Tibial artery (tissue), 4 donors: ENCODE results near the gene TRIM9.

Experiments
- DNase-seq, 2 donors: peaks; one replicate each; pipeline ENCODE4 v3.0.0-alpha.2; 2019
- H3K27ac ChIP-seq, 2 donors: fragments of 200-600 bp; sonication (generic) in 1 of 2; 1 replicate in 1 of 2; 2 replicates in 1 of 2; pipeline ENCODE4 v1.5.1; 2018 to 2019; ENCODE audit warnings: mild to moderate bottlenecking in 1 of 2
- H3K27me3 ChIP-seq, 2 donors: fragments of 200-600 bp; sonication (generic) in 1 of 2; one replicate each; pipeline versions ENCODE4 v1.5.1 to v1.6.0; 2016 to 2019
- H3K36me3 ChIP-seq, 3 donors: fragments of 200-600 bp; sonication (generic) in 2 of 3; one replicate each; pipeline ENCODE4 v1.5.1; 2016 to 2019; ENCODE audit warnings: mild to moderate bottlenecking in 2 of 3
- H3K4me1 ChIP-seq, 4 donors: fragments of 200-600 bp; sonication (generic) in 2 of 4; 1 replicate in 3 of 4; 2 replicates in 1 of 4; pipeline ENCODE4 v1.5.1; 2016 to 2019
- H3K4me3 ChIP-seq, 2 donors: fragments of 200-600 bp; sonication (generic) in 1 of 2; 1 replicate in 1 of 2; 2 replicates in 1 of 2; pipeline ENCODE4 v1.5.1; 2018 to 2019; ENCODE audit warnings: mild to moderate bottlenecking in 2 of 2
- H3K9me3 ChIP-seq, 3 donors: fragments of 200-600 bp; sonication (generic) in 1 of 3; one replicate each; pipeline ENCODE4 v1.5.1; 2016 to 2019
- intact Hi-C: fragments of 100-400 bp; cut with DNase I; formaldehyde crosslinking; loops from one replicate; pipeline ENCODE4 v1.15.0; 2023; ENCODE audit warnings: low total_unique reads
- TF ChIP-seq, protein P1 (sequence below), 2 experiments: fragments of 200-600 bp in 1 of 2; fragments of 450-650 bp in 1 of 2; IDR thresholded peaks; one replicate each; pipeline ENCODE4 v1.5.1; 2017 to 2019; ENCODE audit warnings: antibody characterized with exemption in 2 of 2, mild to moderate bottlenecking in 1 of 2, moderate library complexity in 1 of 2

Gene TRIM9

DNA sequence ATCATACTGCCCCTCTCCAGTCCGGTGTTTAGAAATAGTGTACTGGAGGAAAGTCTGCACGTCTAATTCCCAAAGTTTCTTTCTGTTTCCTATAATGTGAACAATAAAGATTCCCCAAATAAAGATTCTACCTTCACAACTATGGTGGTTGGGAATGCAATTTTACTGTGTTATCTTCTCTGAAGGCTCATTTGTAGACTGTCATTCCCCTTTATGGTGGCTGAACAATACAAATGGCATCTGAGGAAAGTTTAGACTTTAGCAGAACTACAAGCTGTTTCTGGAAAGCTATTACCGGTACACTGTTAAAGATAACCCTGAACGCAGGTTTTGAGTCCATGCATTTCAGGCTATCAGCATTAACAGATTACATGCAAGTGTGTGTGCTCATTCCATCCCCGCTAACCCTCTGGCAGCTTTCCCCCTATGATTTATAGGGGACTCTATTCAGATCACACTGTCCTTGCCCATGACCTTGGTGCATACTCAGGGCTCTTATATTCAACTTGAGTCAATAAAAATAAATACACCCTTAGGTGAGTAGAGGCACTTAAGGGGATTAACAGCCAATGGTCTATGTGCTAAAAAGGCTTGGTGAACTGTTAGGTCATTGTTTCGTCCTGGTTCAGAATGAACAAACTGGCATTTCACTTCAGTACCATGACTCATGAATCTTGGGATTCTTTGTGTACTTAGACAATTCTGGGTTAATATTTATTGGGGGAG, 89.9 kb downstream of the TRIM9 start:
- Histone ChIP-seq H3K27me3 (no peaks in the 10 kb centered on the region), H3K36me3 (no peaks in the 10 kb centered on the region), H3K4me1 (peaks cover 0 to 18% (median 6%) of the 10 kb centered on the region in 4 donors), H3K9me3 (no peaks in the 10 kb centered on the region), H3K4me3 (no peak overlapping the region), H3K27ac (no peak overlapping the region)
- intact Hi-C loops: no loop called here
- DNase-seq: no peak
- TF ChIP-seq, protein P1, sequence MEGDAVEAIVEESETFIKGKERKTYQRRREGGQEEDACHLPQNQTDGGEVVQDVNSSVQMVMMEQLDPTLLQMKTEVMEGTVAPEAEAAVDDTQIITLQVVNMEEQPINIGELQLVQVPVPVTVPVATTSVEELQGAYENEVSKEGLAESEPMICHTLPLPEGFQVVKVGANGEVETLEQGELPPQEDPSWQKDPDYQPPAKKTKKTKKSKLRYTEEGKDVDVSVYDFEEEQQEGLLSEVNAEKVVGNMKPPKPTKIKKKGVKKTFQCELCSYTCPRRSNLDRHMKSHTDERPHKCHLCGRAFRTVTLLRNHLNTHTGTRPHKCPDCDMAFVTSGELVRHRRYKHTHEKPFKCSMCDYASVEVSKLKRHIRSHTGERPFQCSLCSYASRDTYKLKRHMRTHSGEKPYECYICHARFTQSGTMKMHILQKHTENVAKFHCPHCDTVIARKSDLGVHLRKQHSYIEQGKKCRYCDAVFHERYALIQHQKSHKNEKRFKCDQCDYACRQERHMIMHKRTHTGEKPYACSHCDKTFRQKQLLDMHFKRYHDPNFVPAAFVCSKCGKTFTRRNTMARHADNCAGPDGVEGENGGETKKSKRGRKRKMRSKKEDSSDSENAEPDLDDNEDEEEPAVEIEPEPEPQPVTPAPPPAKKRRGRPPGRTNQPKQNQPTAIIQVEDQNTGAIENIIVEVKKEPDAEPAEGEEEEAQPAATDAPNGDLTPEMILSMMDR (IDR thresholded peaks at IDR 0.05): no peak

DNA sequence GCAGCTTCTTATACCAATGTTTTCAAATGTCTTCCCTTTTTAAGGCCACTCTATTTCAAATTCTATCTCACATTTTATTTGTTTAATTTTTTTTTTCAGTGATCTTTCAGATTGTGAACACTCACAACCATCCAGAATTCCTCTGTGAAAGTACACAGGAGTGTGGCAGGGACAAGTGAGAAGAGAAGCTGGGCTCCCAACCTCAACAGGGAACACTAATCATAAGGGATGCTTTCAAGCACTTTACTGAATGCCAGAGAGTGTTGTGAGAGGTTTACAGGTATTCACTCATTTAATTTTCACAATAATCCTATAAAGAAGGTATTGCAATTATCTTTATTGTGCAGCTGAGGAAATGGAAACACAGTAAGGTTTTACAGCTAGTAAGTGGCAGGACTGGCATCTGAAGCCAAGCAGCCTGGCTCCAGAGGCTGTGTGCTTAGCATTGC, 90.5 kb downstream of the TRIM9 start:
- peaks cover 0 to 18% (median 6%) of the 10 kb centered on the region in 4 donors for H3K4me1 ChIP-seq
- no peak overlapping the region for H3K27ac ChIP-seq

GRCh38 chr14:51002406-51002999, 92.4 kb downstream of the TRIM9 start:
- Histone ChIP-seq H3K9me3 (no peaks in the 10 kb centered on the region), H3K27ac (no peak overlapping the region), H3K4me3 (no peak overlapping the region), H3K4me1 (peaks cover 0 to 18% (median 6%) of the 10 kb centered on the region in 4 donors), H3K36me3 (no peaks in the 10 kb centered on the region), H3K27me3 (no peaks in the 10 kb centered on the region)
- TF ChIP-seq, protein P1 (IDR thresholded peaks at IDR 0.05): no peak
- intact Hi-C loops: no loop called here
- no peak for DNase-seq

More for the DNA sequence above, 90.5 kb downstream of the TRIM9 start:
- Histone ChIP-seq H3K27me3 (no peaks in the 10 kb centered on the region), H3K4me3 (no peak overlapping the region), H3K36me3 (no peaks in the 10 kb centered on the region), H3K9me3 (no peaks in the 10 kb centered on the region)
- no peak for DNase-seq
- TF ChIP-seq, protein P1 (IDR thresholded peaks at IDR 0.05): no peak
- intact Hi-C loops: no loop called here

GRCh38 chr14:51000566-51000965, 94.3 kb downstream of the TRIM9 start:
- intact Hi-C loops: no loop called here

DNA sequence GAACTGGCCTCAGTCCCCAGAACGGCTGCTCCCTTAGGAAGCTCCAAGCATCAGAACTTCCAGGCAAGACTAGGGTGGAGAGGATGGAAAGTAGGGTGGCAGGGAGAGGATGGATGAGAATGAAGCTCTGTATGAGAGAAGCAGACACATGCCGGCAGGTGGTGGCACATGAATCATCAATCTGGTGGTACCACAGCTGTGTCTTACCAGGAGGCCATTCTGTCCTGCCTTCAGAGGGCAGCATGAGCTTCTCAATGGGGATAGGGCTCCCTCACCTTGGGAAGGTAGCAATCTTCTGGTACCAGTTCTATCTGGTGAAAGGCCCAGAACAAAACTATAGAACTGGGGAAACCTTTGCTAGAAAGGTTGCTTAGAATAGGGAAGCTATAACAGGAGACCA, 95.2 kb downstream of the TRIM9 start:
- intact Hi-C loops: no loop called here
- H3K4me3 ChIP-seq: no peak overlapping the region
- no peak for DNase-seq
- H3K9me3 ChIP-seq: no peaks in the 10 kb centered on the region
- TF ChIP-seq, protein P1 (IDR thresholded peaks at IDR 0.05): no peak
- peaks cover 0 to 6% (median 2%) of the 10 kb centered on the region in 4 donors for H3K4me1 ChIP-seq
- no peaks in the 10 kb centered on the region for H3K36me3 ChIP-seq
- H3K27me3 ChIP-seq: no peaks in the 10 kb centered on the region
- H3K27ac ChIP-seq: no peak overlapping the region

More at GRCh38 chr14:51000566-51000965, 94.3 kb downstream of the TRIM9 start:
- H3K4me1 ChIP-seq: peaks cover 0 to 11% (median 3%) of the 10 kb centered on the region in 4 donors
- H3K9me3 ChIP-seq: no peaks in the 10 kb centered on the region
- H3K27ac ChIP-seq: no peak overlapping the region
- no peaks in the 10 kb centered on the region for H3K36me3 ChIP-seq
- no peak overlapping the region for H3K4me3 ChIP-seq
- TF ChIP-seq, protein P1 (IDR thresholded peaks at IDR 0.05): no peak
- DNase-seq: no peak
- H3K27me3 ChIP-seq: no peaks in the 10 kb centered on the region
